C4-2B (cell line): ENCODE data around the gene SLC2A6.

ENCODE experiments used
- CTCF ChIP-seq: fragments of 450-650 bp; conservative IDR thresholded peaks from 2 replicates; pipeline ENCODE4 v1.5.1; 2017; ENCODE audit warnings: mild to moderate bottlenecking
- ZFX ChIP-seq: fragments of 450-650 bp; IDR thresholded peaks from 2 replicates; pipeline ENCODE4 v1.6.1; 2017

DNA sequence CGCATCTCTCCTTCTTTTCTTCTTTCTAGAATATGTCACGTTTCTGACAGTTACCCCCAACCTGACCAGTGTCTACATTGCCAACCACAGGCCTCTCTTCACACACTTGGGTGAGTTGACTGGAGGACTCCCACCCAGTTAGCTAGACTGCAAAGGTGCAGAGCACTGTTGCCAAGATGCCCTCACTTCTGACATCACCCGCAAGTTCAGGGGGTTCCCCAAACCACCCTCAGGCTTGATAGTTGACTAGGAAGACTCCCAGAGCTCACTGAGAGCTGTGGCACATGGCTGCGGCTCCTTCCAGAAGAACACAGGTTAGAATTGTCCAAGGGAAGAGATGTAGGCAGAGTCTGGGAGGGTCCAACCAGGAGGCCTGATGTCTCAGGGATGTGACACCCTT lies 39.6 kb downstream of the SLC2A6 start:
- TF ChIP-seq CTCF (no peak), ZFX (no peak)
